Activated CD8-positive, alpha-beta memory T cell treated with anti-CD3 and anti-CD28 coated beads, Interleukin-2, amount 50 U/mL, for 48 hours (primary cell): ENCODE measurements around the gene C1QA.
"Not testable (repeated sequence)": the region's sequence is repeated elsewhere in the genome, so short reads cannot be mapped to it uniquely, and the experiment has no call there.

Experiments used
- DNase-seq: peaks from one replicate; pipeline ENCODE4 v3.0.0-alpha.2; 2020

The C1QA gene

GRCh38 chr1:22643381-22643780 is 7.0 kb downstream of the C1QA start, which contains the start of gene C1QC:
Gene C1QC, plus strand, starts transcription at chr1:22643633. Its CDS starts 391 bp downstream, at chr1:22644024.
- no peak for DNase-seq

- DNase-seq, result no peak
These were observed 7.5 kb downstream of the C1QA start for GRCh38 chr1:22643928-22644327.

GRCh38 chr1:22645931-22646330 is 9.5 kb downstream of the C1QA start:
- no peak for DNase-seq

- DNase-seq, result no peak
These were observed 10.0 kb downstream of the C1QA start for GRCh38 chr1:22646384-22646783.

GRCh38 chr1:22650089-22650693 is 13.8 kb downstream of the C1QA start:
- no peak for DNase-seq

GRCh38 chr1:22651941-22652856 is 15.8 kb downstream of the C1QA start:
- DNase-seq, result no peak

GRCh38 chr1:22652881-22653316 is 16.5 kb downstream of the C1QA start, which contains the start of gene C1QB:
Gene C1QB, plus strand, starts transcription at chr1:22653236. Its CDS starts 6,227 bp downstream, at chr1:22659463.
- DNase-seq, result no peak

- no peak for DNase-seq
These were observed 18.3 kb downstream of the C1QA start for GRCh38 chr1:22654692-22655091.

- DNase-seq, result no peak
These were observed 22.1 kb downstream of the C1QA start for GRCh38 chr1:22658385-22659163.

- DNase-seq, result no peak
These were observed 24.4 kb downstream of the C1QA start for GRCh38 chr1:22660716-22661241.

- DNase-seq, result no peak
These were observed 25.5 kb downstream of the C1QA start for GRCh38 chr1:22661880-22662279.

GRCh38 chr1:22662318-22662717 is 25.9 kb downstream of the C1QA start:
- DNase-seq, result no peak

- no peak for DNase-seq
These were observed 26.6 kb downstream of the C1QA start for GRCh38 chr1:22662986-22663408.

- DNase-seq, result no peak
These were observed 29.3 kb downstream of the C1QA start for GRCh38 chr1:22665752-22666151.

- DNase-seq, result no peak
These were observed 30.0 kb downstream of the C1QA start for GRCh38 chr1:22666412-22666811.

- not testable (repeated sequence) for DNase-seq
These were observed 32.4 kb downstream of the C1QA start for GRCh38 chr1:22668840-22669239.

- DNase-seq, result no peak
These were observed 34.0 kb downstream of the C1QA start for GRCh38 chr1:22670352-22670975.

GRCh38 chr1:22671999-22672398 is 35.6 kb downstream of the C1QA start:
- DNase-seq, result no peak

- DNase-seq, result peak; percentile 54
These were observed 37.3 kb downstream of the C1QA start for GRCh38 chr1:22673486-22674409.

GRCh38 chr1:22674410-22674749 is 38.0 kb downstream of the C1QA start:
- no peak for DNase-seq

GRCh38 chr1:22676151-22676550 is 39.7 kb downstream of the C1QA start:
- DNase-seq, result not testable (repeated sequence)
